Measurements from ENCODE around the gene NIM1K. TPM values are rescaled to one million over a fixed set of nuclear protein-coding genes. Genes with fewer than 3 reads are reported as not detected.

The NIM1K gene
- total and polyA plus RNA-seq, 2 donors (not counting 3 experiments of a cell fraction or from before 2014, with no cell fraction given), result 0.04 to 0.49 TPM

DNA sequence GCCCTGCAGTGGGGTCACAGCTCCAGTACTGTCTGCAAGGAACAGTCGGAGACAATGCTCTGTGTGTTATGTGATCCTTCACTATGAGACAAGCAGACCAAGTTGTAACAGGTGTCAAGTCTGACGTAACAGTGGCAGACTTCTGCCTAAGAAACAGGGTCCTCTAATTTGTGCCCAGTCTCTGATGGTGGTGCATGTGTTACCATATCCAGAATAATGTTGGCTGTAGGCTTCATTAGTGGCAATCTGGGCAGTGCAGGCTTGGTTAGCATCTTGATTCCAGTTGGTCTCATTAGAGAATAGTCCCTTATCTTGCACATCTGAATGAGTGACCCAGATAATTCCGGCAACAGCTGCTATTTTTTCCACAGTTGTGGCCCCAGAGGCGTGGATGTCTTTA lies 37.6 kb upstream of the NIM1K start:
- no peaks in the 10 kb centered on the region for H3K9me1 ChIP-seq (replicated peaks; ENCODE audit: control insufficient read depth, extremely low read depth, insufficient read depth, low read length)
- BruUV-seq (replicated peaks), result no TSS peak
- H3K36me3 ChIP-seq (ENCODE audit: control insufficient read depth in 2 of 2, extremely low read depth in 1 of 2, insufficient read depth in 2 of 2, low read length in 2 of 2), result no peaks in the 10 kb centered on the region
- FAIRE-seq, result no peak
- CTCF ChIA-PET, result interaction anchor here (1.1 kb wide), 1 partner anchor 15 kb away, joined by 3 read pairs; no protein-coding TSS in a partner anchor
- no peak for TF ChIP-seq POLR2A (IDR thresholded peaks at IDR 0.05; ENCODE audit: low read depth, low read length)
- TF ChIP-seq FOS (IDR thresholded peaks at IDR 0.05; ENCODE audit: borderline replicate concordance, insufficient read depth, low read length), result no peak
- no peak overlapping the region for H3K27ac ChIP-seq (ENCODE audit: insufficient read depth, low read depth, low read length)
- no peaks in the 10 kb centered on the region for H3K4me1 ChIP-seq (ENCODE audit: control insufficient read depth, extremely low read depth, insufficient read depth, low read length)
- no peak overlapping the region for H2AFZ ChIP-seq (ENCODE audit: low read depth, low read length)
- no peaks in the 10 kb centered on the region for H4K20me1 ChIP-seq (replicated peaks; ENCODE audit: control insufficient read depth, extremely low read depth, insufficient read depth, low read length)
- no peaks in the 10 kb centered on the region for H3K9me3 ChIP-seq (replicated peaks; ENCODE audit: control insufficient read depth, insufficient read depth, low read length)
- no peak overlapping the region for H3K4me3 ChIP-seq (replicated peaks in 1 of 3; ENCODE audit: insufficient read depth in 1 of 3, low read depth in 1 of 3, low read length in 3 of 3)
- H3K4me2 ChIP-seq (ENCODE audit: insufficient read depth, low read length), result no peak overlapping the region
- intact Hi-C loops (cut with micrococcal nuclease) (no loop called here), dilution Hi-C loops (cut with MboI; ENCODE audit: extremely low pct_ligation_motif_present, low sequenced_read_pairs) (no loop called here)
- POLR2A ChIA-PET, result no interaction called here
- H3K27me3 ChIP-seq (ENCODE audit: control insufficient read depth in 2 of 2, insufficient read depth in 2 of 2, low read length in 2 of 2), result no peaks in the 10 kb centered on the region
- no peak for DNase-seq (ENCODE audit: low read depth, low spot score)
- no peak overlapping the region for H3K9ac ChIP-seq (replicated peaks; ENCODE audit: extremely low read depth, insufficient read depth, low read length)
- H3K79me2 ChIP-seq (ENCODE audit: control insufficient read depth, insufficient read depth, low read length), result peaks cover 29% of the 10 kb centered on the region

DNA sequence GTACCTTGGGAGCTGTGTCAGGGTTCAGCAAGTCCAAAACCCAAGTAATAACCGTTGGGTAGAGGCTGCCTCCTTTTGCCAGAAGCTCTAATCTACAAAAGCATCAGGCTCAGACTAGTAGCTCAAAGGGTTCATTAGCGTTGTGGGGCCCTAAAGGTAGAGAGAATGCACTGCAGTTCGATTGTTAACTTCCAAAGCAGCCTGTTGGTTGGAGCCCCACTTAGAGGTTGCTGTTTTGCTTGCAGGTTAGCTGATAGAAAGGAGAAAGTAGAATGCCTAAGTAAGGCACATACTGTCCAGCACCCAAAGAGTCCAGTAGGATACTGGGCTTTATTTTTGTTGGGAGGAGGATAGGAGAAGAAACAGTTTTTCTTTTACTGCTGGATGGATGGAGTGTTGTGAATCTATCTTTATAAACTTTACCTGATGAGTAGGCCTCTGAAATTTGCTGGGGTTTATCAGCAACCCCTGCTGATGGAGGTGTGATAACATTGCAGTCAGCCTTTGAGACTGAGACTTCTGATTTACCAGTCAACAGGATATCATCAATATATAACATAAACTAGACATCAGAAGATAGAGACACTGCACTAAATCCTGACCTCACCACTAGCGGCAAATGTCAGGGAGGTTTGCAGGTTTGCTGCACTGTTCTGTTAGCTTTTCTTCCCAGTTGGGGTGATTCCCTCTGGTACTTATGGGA lies 36.5 kb upstream of the NIM1K start:
- no peak for DNase-seq (ENCODE audit: low read depth, low spot score)
- no peak overlapping the region for H3K4me2 ChIP-seq (ENCODE audit: insufficient read depth, low read length)
- H4K20me1 ChIP-seq (replicated peaks; ENCODE audit: control insufficient read depth, extremely low read depth, insufficient read depth, low read length), result no peaks in the 10 kb centered on the region
- no peak overlapping the region for H3K9ac ChIP-seq (replicated peaks; ENCODE audit: extremely low read depth, insufficient read depth, low read length)
- no peak overlapping the region for H3K27ac ChIP-seq (ENCODE audit: insufficient read depth, low read depth, low read length)
- H2AFZ ChIP-seq (ENCODE audit: low read depth, low read length), result no peak overlapping the region
- no TSS peak for BruUV-seq (replicated peaks)
- TF ChIP-seq FOS (IDR thresholded peaks at IDR 0.05; ENCODE audit: borderline replicate concordance, insufficient read depth, low read length), result no peak
- no peak for TF ChIP-seq MYC (IDR thresholded peaks at IDR 0.05; ENCODE audit: low read depth, low read length)
- TF ChIP-seq, protein P1, sequence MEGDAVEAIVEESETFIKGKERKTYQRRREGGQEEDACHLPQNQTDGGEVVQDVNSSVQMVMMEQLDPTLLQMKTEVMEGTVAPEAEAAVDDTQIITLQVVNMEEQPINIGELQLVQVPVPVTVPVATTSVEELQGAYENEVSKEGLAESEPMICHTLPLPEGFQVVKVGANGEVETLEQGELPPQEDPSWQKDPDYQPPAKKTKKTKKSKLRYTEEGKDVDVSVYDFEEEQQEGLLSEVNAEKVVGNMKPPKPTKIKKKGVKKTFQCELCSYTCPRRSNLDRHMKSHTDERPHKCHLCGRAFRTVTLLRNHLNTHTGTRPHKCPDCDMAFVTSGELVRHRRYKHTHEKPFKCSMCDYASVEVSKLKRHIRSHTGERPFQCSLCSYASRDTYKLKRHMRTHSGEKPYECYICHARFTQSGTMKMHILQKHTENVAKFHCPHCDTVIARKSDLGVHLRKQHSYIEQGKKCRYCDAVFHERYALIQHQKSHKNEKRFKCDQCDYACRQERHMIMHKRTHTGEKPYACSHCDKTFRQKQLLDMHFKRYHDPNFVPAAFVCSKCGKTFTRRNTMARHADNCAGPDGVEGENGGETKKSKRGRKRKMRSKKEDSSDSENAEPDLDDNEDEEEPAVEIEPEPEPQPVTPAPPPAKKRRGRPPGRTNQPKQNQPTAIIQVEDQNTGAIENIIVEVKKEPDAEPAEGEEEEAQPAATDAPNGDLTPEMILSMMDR (IDR thresholded peaks at IDR 0.05; ENCODE audit: extremely low read depth in 1 of 2, insufficient read depth in 1 of 2, low read depth in 1 of 2, low read length in 2 of 2), result no peak
- TF ChIP-seq, protein P2, sequence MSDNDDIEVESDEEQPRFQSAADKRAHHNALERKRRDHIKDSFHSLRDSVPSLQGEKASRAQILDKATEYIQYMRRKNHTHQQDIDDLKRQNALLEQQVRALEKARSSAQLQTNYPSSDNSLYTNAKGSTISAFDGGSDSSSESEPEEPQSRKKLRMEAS (IDR thresholded peaks at IDR 0.05; ENCODE audit: insufficient read depth, insufficient read length), result no peak
- TF ChIP-seq POLR2AphosphoS5 (IDR thresholded peaks at IDR 0.05; ENCODE audit: insufficient read depth, low read depth, low read length), result no peak
- no peak for TF ChIP-seq EZH2 (IDR thresholded peaks at IDR 0.05; ENCODE audit: borderline replicate concordance, low read depth, low read length, severe bottlenecking)
- TF ChIP-seq GATA2 (IDR thresholded peaks at IDR 0.05; ENCODE audit: insufficient read depth, insufficient read length, low read depth, low read length), result no peak
- no peak for TF ChIP-seq JUN (IDR thresholded peaks at IDR 0.05; ENCODE audit: borderline replicate concordance, insufficient read depth, insufficient read length, low read depth)
- no peak for TF ChIP-seq POLR2A (IDR thresholded peaks at IDR 0.05; ENCODE audit: low read depth, low read length)
- intact Hi-C loops (cut with micrococcal nuclease) (no loop called here), dilution Hi-C loops (cut with MboI; ENCODE audit: extremely low pct_ligation_motif_present, low sequenced_read_pairs) (no loop called here)
- peaks cover 28% of the 10 kb centered on the region for H3K79me2 ChIP-seq (ENCODE audit: control insufficient read depth, insufficient read depth, low read length)
- H3K36me3 ChIP-seq (ENCODE audit: control insufficient read depth in 2 of 2, extremely low read depth in 1 of 2, insufficient read depth in 2 of 2, low read length in 2 of 2), result no peaks in the 10 kb centered on the region
- H3K27me3 ChIP-seq (ENCODE audit: control insufficient read depth in 2 of 2, insufficient read depth in 2 of 2, low read length in 2 of 2), result no peaks in the 10 kb centered on the region
- no peaks in the 10 kb centered on the region for H3K9me3 ChIP-seq (replicated peaks; ENCODE audit: control insufficient read depth, insufficient read depth, low read length)
- no peak overlapping the region for H3K4me3 ChIP-seq (replicated peaks in 1 of 3; ENCODE audit: insufficient read depth in 1 of 3, low read depth in 1 of 3, low read length in 3 of 3)
- H3K9me1 ChIP-seq (replicated peaks; ENCODE audit: control insufficient read depth, extremely low read depth, insufficient read depth, low read length), result no peaks in the 10 kb centered on the region
- no peaks in the 10 kb centered on the region for H3K4me1 ChIP-seq (ENCODE audit: control insufficient read depth, extremely low read depth, insufficient read depth, low read length)
- ChIA-PET POLR2A (interaction anchor here (0.6 kb wide), 1 partner anchor 330 kb away, joined by 4 read pairs; no protein-coding TSS in a partner anchor), CTCF (no interaction called here)
- no peak for FAIRE-seq
